Measurements from ENCODE around the gene TCF12.

Gene TCF12

DNA sequence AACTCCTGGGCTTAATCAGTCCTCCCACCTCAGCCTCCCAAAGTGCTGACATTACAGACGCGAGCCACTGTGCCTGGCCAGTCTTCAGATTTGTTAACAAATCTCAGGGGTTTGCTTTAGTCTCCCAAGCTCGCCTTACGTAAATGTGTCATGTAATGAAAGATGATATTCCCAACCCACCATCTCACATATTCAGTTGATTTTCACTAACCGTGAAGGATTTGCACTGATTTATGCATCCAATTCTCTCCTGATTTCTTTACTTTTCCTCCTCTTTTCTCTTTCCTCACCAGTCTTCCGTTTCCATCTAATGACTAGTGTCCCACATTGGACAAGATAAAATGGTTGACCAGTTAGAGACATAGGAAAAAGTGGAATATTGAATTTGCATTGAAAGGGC is 72.6 kb downstream of the TCF12 start:
- no peak overlapping the region for H3K4me2 ChIP-seq (ENCODE audit: low read length)
- H3K4me3 ChIP-seq (ENCODE audit: low read depth, low read length), result no peak overlapping the region
- peaks cover 2% of the 10 kb centered on the region for H3K4me1 ChIP-seq
- no peaks in the 10 kb centered on the region for H3K9me3 ChIP-seq (ENCODE audit: control insufficient read depth, low read length)
- H3K27me3 ChIP-seq (ENCODE audit: control insufficient read depth, insufficient read depth, low read length), result no peaks in the 10 kb centered on the region
- no peaks in the 10 kb centered on the region for H3K36me3 ChIP-seq (ENCODE audit: control insufficient read depth, insufficient read depth, low read length)
- H3K9ac ChIP-seq, result no peak overlapping the region
- H3K27ac ChIP-seq, result no peak overlapping the region
- H3K79me2 ChIP-seq, result peaks cover 7% of the 10 kb centered on the region
- TF ChIP-seq, protein P1, sequence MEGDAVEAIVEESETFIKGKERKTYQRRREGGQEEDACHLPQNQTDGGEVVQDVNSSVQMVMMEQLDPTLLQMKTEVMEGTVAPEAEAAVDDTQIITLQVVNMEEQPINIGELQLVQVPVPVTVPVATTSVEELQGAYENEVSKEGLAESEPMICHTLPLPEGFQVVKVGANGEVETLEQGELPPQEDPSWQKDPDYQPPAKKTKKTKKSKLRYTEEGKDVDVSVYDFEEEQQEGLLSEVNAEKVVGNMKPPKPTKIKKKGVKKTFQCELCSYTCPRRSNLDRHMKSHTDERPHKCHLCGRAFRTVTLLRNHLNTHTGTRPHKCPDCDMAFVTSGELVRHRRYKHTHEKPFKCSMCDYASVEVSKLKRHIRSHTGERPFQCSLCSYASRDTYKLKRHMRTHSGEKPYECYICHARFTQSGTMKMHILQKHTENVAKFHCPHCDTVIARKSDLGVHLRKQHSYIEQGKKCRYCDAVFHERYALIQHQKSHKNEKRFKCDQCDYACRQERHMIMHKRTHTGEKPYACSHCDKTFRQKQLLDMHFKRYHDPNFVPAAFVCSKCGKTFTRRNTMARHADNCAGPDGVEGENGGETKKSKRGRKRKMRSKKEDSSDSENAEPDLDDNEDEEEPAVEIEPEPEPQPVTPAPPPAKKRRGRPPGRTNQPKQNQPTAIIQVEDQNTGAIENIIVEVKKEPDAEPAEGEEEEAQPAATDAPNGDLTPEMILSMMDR (IDR thresholded peaks at IDR 0.05), result no peak
- no peak overlapping the region for H2AFZ ChIP-seq

DNA sequence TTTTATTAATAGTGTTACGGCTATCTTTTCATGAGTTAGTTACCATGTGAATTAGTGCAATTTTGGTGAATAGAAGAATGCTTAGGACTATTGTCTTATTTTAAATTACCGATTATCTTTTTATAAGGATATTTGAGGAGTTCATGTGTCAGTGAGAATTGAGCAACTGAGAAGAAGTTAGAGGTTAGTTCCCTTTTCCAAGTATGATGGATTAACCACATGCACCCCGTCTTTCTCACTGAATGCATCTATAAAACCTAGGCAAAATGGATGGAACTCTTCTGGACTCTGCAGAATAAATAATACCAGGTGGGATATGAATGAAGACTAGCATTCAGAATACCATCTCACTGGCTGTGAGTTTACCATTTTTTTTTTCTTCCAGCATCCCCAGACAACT is 74.3 kb downstream of the TCF12 start:
- H3K79me2 ChIP-seq, result peaks cover 11% of the 10 kb centered on the region
- no peak overlapping the region for H3K27ac ChIP-seq
- no peak overlapping the region for H2AFZ ChIP-seq
- H3K27me3 ChIP-seq (ENCODE audit: control insufficient read depth, insufficient read depth, low read length), result no peaks in the 10 kb centered on the region
- H3K4me1 ChIP-seq, result peaks cover 2% of the 10 kb centered on the region
- no peak overlapping the region for H3K4me2 ChIP-seq (ENCODE audit: low read length)
- H3K36me3 ChIP-seq (ENCODE audit: control insufficient read depth, insufficient read depth, low read length), result no peaks in the 10 kb centered on the region
- no peak overlapping the region for H3K9ac ChIP-seq
- H3K4me3 ChIP-seq (ENCODE audit: low read depth, low read length), result no peak overlapping the region
- H3K9me3 ChIP-seq (ENCODE audit: control insufficient read depth, low read length), result no peaks in the 10 kb centered on the region
- TF ChIP-seq, protein P1 (IDR thresholded peaks at IDR 0.05), result no peak

GRCh38 chr15:56994280-56994679 is 75.8 kb downstream of the TCF12 start:
- Histone ChIP-seq H3K4me2 (ENCODE audit: low read length) (no peak overlapping the region), H3K9me3 (ENCODE audit: control insufficient read depth, low read length) (no peaks in the 10 kb centered on the region), H3K79me2 (peaks cover 9% of the 10 kb centered on the region), H3K9ac (no peak overlapping the region), H3K27me3 (ENCODE audit: control insufficient read depth, insufficient read depth, low read length) (no peaks in the 10 kb centered on the region), H2AFZ (no peak overlapping the region), H3K4me1 (peaks cover 2% of the 10 kb centered on the region), H3K4me3 (ENCODE audit: low read depth, low read length) (no peak overlapping the region), H3K27ac (no peak overlapping the region), H3K36me3 (ENCODE audit: control insufficient read depth, insufficient read depth, low read length) (no peaks in the 10 kb centered on the region)
- TF ChIP-seq, protein P1 (IDR thresholded peaks at IDR 0.05), result no peak

GRCh38 chr15:56996093-56996492 is 77.6 kb downstream of the TCF12 start:
- H3K27ac ChIP-seq, result no peak overlapping the region
- TF ChIP-seq, protein P1 (IDR thresholded peaks at IDR 0.05), result no peak
- no peaks in the 10 kb centered on the region for H3K36me3 ChIP-seq (ENCODE audit: control insufficient read depth, insufficient read depth, low read length)
- H3K79me2 ChIP-seq, result peaks cover 9% of the 10 kb centered on the region
- H3K4me2 ChIP-seq (ENCODE audit: low read length), result no peak overlapping the region
- no peak overlapping the region for H3K4me3 ChIP-seq (ENCODE audit: low read depth, low read length)
- H3K4me1 ChIP-seq, result no peaks in the 10 kb centered on the region
- no peak overlapping the region for H3K9ac ChIP-seq
- no peaks in the 10 kb centered on the region for H3K27me3 ChIP-seq (ENCODE audit: control insufficient read depth, insufficient read depth, low read length)
- no peaks in the 10 kb centered on the region for H3K9me3 ChIP-seq (ENCODE audit: control insufficient read depth, low read length)
- no peak overlapping the region for H2AFZ ChIP-seq

GRCh38 chr15:56996746-56997470 is 78.5 kb downstream of the TCF12 start:
- Histone ChIP-seq H3K9me3 (ENCODE audit: control insufficient read depth, low read length) (no peaks in the 10 kb centered on the region), H3K4me3 (ENCODE audit: low read depth, low read length) (no peak overlapping the region), H3K4me2 (ENCODE audit: low read length) (no peak overlapping the region), H3K36me3 (ENCODE audit: control insufficient read depth, insufficient read depth, low read length) (no peaks in the 10 kb centered on the region), H3K27me3 (ENCODE audit: control insufficient read depth, insufficient read depth, low read length) (no peaks in the 10 kb centered on the region), H3K4me1 (no peaks in the 10 kb centered on the region), H3K27ac (no peak overlapping the region), H3K9ac (no peak overlapping the region), H3K79me2 (peaks cover 9% of the 10 kb centered on the region), H2AFZ (no peak overlapping the region)
- TF ChIP-seq, protein P1 (IDR thresholded peaks at IDR 0.05), result no peak
